MV-4-11 (cell line): ENCODE measurements around the gene MYL10.
"Not testable (repeated sequence)": the region's sequence is repeated elsewhere in the genome, so short reads cannot be mapped to it uniquely, and the experiment has no call there.

Experiments used
- DNase-seq: peaks from one replicate; lab custom pipeline; 2025; lab: John Stamatoyannopoulos, UW

The MYL10 gene

DNA sequence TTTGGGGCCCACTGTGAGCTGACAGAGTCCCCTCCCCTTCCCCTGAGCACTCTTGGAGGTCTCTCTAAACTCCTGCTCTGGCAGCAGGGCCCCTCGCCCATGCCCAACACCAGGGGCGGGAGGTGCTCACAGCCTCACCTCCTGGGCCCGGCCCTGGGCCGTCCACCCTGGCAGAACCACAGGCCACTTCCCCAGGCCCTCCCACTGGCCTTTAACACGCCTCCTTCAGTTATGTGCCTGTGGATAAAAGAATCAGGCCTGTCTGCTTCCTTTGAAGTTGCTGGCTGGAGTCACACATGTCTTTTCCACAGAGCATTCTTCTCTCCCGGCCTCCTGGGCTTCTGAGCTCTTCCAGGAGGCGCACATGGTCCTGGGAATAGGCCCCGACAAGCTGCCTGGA lies 10.2 kb downstream of the MYL10 start:
- DNase-seq: no peak

DNA sequence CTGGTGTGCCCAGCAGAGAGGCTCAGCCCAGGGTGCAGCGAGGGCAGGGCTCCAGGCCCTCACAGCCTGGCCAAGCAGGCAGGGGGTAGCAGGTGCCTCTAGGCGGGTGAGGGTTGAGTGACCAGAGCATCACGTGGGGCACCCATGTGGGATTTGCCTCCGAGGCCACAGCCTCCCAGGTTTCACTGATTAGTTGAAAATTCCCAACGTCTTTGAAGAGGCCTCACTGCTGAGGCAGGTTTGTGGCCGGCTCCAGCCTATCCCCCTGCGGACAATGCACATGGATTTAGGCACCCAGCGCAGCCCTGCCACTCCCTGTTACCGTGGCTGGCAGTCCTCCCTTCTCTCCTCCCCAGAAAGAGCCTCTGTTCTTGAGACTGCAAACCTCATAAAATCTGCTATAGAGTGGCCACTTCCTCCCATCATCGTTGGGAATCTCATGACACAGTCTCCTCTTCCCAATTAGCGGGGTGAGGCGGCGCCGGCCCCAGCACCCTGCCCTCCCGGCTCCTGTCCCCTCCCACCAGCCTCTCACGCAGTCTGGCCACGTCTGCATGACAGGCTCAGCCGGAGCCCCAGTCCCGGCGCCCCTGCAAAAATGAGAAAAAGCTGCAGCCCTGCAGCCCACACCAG lies 10.8 kb downstream of the MYL10 start:
- no peak for DNase-seq

DNA sequence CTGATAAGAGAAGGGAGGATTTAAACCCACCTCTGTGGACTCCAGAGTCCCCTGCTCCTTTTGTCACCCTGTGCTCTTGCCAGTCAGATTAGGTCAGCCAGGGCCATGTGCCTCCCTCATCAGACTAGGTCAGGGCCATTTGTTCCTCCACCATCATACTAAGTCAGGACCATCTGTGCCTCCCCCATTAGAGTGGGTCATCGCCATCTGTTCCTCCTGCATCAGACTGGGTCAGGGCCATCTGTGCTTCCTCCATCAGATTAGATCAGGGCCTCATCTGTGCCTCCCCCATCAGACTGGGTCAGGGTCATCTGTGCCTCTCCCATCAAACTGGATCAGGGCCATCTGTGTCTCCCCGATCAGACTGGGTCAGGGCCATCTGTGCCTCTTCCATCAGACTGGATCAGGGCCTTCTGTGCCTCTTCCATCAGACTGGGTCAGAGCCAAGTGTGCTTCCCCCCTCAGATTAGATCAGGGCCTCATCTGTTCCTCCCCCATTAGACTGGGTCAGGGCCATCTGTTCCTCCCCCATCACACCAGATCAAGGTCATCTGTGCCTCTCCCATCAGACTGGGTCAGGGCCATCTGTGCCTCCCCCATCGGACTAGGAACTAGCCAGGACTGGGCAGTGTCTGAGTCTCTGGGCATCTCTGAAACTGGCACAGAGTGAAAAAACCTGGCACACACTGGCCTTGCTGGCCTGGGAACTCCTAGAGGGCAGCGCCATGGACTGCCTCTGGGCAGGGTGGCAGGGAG lies 11.5 kb downstream of the MYL10 start:
- DNase-seq: no peak

DNA sequence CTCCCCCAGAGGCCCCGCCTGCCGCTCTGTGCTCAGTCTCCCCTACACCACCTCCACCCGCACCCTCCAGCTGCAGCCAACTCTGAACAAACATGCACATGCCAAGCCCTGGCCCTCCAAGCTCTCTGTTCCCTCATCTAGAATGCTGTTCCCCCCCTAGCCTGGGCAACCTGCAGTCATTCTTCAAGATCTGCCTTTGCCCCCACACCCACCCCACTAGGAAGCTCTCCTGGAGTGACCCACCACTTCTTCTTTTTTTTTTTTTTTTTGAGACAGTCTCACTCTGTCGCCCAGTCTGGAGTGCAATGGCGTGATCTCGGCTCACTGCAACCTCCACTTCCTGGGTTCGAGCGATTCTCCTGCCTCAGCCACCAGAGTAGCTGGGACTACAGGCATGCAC lies 13.7 kb downstream of the MYL10 start:
- DNase-seq: peak; percentile 22

DNA sequence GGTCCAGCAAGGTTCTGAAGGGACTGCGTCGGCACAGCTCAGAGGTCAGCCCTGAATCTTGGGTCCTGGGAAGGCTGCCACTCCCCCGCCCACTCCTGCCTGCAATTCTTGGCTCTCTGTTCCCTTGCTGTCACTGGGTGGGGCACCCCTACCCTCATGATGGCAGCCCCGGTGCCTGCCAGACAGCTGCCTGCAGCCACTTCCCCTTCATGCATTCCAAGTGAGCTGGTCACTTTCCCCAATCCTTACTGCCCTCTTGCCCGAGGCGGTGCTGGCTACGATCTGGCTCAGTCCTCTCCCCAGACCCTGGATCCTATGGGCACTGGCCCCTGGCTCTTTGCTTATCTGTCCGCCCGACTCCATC lies 14.2 kb downstream of the MYL10 start:
- DNase-seq: no peak

DNA sequence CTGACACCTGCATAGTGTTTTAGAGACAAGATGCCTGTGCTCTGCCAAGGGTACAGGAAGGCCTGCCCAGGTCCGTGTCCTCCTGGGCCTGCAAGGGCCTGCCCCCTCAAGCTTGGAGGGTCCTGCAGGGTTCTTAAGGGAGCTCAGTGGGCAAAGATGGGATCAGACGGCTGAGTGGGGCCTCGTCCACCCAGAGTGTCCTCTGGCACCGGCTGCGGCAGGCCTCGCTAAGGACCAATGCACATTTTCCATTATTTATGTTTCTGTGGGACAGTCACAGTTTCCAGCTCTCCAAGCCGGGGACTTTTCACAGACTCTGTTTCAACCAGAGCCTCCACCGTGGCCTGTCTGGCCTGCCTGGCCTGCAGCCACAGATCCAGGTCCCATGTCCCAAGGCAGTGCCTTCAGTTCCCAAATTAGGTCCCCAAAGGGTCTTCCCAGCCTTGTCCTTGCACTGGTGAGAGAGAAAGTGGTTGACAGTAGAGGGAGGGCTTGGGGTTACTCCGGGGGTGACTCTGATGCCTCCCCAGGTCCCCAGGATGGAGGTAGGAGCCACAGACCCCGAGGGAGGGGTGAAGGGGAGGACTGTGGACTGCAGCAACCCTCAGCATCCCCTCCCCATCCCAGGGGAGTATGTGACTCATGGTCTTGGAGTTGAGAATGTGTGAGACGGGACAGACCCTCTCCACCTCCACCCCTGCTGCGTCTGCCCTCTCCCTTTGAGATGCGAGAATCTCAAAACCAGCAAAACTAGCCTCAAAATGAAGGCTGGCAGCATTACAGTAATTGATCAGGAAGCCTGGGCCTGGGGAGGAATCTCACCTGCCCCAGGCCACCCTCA lies 14.8 kb downstream of the MYL10 start:
- no peak for DNase-seq

DNA sequence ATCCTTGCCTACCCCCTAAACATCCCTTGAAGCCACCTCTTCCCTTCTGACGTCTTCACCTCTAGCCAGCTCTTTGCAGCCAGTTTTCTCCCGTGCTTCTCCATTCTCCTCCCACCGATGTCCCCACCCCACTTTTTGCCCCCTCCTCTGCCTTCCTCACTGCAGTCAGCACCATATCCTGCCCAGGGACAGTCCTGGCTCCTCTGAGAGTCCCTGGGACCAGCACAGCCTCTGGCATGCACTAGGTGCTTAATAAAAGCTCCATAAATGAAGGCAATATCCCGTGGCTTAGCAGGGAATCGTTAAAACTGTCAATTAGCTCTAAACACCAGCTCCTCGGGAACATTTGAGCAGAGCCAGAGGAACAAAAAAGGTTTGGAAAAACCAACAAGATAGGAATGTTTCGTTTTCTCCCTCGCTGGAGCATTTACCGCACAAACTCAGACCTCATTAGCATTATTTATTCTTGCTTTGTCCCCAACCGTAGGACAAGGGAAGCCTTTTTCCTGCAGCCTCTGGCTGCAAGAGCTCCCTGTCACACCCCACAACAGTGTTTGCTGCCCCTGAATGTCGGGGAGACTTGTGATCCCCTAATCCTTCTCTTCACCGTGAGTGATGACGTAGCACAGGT lies 16.1 kb downstream of the MYL10 start:
- DNase-seq: no peak

DNA sequence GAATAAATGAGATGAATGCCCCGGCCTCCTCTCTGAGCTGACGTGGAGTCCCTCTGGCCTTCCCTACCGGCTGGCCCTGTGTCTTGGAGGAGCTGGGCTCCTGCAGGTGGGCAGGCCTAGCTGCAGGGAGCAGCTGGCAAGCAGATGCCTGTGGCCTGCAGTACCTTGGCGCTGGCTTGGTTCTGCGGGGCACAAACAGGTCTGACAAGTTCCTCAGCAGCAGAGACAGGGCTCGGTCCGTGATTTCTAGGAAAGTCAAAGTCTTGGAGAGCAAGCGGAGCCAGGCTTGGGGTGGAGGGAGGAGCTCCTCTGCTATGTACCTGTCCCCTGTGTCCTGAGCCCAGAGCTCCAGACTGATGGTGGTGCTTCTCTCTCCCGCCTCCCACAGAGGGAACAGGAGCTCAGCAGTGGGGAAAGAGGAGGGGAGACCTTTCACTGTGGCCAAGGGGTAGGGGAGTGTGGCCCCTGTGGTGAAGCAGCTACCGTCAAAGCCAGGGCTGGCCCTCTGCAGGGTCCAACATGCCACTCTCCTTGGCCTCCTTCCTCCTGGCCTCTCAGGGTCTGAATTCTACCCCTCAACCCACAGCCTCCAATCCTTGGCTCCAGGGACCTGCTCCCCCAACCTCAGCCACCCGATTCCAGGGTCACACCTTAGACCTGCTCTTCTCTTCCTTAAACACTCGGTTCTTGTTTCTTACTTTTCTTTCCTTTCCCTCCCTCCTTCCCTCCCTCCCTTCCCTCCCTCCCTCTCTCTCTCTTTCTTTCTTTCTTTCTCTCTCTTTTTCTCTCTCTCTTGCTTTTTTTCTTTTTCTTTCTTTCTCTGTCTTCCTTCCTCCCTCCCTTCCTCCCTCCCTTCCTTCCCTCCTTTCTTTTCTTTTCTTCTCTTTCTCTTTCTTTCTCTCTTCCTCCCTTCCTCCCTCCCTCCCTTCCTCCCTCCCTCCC lies 20.1 kb downstream of the MYL10 start:
- no peak for DNase-seq

DNA sequence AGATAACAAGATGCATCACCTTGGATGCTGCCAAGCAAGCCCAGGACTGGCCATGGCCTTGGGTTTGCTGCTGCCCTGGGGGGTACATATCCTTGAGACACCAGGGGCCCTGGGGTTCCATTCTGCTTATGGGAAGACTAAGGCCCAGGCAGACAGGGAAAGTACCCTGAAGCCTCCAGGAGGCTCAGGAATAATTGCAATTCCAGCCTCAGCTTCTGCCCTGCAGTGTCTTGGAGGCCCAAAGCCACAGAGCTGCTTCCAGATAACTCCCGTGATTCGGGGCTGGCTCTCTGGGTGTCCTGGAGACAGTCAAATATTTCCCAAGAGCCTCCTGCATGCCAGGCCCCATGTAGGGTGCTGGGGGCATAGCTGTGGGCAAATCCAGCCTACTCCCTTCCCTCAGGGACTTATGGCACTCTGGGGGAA lies 22.6 kb downstream of the MYL10 start:
- no peak for DNase-seq

DNA sequence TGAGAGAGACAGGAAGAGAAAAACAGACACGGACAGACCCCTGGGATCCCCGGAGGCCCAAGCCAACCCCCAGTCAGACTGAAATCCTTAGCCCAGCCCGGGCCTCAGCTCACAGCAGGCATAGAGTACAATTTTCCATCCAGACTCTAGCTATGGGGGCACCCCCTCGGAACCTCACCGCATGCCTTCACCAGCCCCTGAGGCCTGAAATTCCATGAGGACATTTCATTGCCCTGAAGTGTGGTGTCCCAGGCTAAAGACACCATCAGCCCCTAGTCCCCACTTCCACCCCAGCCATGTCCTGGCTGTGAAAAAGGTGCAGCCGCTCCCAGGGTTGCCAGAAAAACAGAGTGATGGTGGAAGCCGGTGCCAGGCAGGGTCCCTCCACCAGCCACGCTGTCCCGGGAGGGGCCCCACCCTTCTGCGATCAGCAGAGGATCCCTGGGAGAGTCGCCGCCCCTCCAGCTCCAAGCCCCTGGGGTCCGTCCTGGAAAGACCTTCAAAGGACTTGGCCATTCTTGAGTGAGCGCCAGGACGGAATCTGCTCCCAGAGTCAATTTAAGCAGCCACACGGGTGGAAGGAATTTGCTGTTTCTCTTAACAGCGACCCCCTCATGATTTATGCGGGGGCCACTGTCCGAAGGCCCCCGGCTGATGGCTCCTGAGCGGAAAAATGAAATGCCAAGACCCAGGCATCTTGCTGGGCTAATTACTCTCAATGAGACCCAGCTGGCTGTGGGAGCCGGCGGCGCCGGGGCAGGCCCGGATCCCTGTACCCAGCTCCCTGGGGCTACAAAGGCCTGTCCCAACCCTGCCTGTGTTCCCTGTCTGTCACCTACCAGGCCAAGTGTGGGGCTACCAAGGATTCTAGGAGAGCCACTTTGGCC lies 23.2 kb downstream of the MYL10 start:
- DNase-seq: no peak

DNA sequence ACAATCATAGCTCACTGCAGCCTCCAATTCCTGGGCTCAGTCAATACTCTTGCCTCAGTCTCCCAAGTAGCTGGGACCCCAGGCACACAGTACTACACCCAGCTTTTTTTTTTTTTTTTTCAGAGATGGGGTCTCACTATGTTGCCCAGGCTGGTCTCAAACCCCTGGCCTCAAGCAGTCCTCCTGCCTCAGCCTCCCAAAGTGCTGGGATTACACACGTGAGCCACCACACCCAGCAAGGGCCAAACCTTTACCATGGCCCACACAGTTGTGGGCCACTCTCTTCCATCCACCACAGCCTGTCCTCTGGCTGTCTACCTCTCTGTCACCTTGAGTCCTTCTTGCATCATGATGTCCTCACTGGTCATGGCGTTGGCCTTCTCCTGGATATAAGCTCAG lies 24.2 kb downstream of the MYL10 start:
- not testable (repeated sequence) for DNase-seq

DNA sequence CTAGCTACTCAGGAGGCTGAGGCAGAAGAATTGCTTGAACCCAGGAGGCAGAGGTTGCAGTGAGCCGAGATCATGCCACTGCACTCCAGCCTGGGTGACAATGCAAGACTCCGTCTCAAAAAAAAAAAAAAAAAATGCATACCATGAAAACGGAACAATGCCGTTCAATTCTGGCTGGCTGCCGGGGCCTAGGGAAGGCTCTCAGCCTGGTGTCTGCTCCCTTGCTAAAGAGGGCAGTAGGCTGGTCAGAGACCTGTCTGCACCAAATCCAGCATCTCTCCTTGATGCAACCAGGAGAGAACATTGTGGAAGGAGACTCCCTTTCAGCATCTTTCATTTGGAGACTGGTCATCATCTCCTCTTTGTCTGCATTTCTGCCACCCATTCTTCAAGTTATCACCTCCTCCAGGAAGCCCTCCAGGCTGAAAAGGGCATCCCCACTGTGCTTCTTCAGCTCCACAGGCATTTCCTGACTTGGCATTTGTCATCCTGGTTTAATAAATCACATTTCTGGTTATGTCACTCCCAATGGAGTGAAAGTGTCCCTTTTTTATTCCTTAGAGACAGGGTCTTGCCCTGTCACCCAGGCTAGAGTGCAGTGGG lies 24.7 kb downstream of the MYL10 start:
- no peak for DNase-seq

DNA sequence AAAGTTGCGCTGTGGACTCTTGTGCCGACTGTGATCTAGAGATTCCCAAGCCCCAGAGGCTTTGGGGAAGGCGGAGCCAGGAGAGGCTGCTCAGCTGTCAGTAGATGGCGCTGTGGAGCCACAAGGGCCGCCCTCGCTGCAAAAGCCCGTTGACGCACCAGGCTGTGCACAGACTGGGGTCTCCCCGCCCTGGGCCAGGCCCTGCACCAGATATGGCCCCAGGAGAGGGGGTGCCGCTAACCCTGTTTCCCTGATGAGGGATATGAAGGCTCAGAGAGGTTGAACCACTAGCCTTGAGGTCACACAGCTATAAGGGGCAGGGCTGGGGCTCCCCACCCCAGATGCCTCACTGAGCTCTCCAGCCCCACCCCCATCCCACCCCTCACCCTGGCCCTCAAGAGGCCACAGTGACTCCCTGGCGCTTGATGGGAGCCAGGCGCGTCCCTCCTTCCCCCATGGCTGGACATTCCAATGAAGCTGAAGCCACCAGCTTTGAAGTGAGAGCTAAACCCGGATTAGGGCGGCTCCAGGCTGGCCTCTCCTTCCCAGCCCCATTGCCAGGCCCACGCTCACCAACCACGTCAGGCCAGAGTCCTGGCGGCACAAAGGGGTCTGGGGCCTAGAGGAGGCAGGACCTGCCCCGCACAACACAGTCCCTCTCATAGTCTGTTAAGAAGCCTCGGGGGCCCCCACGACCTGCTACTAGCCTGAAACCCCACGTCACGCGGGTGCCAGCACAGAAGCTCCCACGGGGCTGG lies 26.4 kb downstream of the MYL10 start:
- DNase-seq: peak; percentile 51

DNA sequence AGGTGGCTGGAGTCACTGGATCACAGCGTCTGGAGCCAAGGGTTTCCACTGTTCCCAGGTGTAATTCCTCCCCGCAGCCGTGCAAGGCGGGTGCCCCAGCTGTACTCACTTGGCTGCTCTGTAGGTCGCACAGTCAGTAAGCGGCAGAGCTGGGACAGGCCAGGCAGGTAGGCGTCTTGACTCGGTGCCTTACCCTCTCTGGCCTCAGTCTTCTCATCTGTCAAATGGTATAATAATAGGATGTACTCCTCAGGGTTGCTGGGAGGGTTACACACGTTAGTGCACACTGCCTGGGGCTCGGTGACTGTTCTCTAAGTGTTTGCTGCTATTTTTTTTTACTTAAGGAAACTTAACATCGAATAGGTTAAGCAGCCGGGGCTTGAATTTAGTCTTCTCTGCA lies 27.0 kb downstream of the MYL10 start:
- no peak for DNase-seq

DNA sequence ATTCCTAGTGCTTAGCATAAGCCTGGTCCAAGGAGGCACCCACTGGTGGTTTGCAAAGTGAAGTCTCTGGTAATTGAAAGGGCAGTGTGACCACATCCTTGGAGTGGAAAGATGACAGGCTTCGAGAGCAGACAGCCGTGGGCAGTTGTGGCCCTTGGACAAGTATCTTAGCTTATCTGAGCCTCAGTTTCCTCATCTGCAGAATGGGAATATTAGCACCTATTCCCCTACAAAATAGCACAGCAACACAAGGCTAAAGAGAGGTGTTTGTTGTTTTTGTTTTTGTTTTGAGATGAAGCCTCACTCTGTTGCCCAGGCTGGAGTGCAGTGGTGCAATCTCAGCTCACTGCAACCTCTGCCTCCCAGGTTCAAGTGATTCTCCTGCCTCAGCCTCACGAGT lies 29.3 kb downstream of the MYL10 start:
- no peak for DNase-seq

DNA sequence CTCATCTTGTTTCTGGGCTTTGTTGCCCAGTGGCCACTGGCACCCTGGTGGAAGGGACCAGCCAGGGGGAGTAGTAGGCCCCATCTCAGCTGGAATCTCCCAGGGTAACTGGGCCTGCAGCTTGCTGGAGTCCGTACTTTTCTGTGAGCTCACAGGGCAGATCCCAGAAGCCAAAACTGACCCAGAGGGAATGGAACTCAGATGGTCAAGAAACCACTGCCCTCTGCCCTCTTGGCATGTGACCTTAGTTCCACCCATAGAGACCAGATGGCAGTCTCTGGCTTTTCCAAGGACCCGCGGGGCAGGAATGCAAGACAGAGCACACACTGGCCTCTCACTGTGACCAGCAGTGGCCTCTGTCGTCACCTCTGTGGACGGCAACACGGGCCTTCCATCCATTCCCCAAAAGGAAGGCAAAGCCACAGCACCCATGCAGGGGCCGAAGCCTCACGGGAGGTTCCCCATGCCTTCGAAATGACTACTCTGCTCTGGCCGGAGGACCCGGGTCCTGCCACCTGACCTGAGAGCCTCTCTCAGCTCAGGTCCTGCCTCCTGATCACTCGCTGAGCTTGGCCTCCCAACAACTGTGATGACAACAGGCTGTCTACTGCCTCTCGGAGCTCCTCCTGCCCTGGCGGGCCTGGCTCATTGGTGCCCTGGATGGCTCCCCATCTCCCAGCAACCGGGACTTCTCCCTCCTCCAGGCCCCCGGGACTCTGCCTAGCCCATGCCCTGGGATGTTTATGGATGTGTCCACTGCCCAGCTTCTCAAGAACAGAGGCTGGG lies 29.9 kb downstream of the MYL10 start:
- no peak for DNase-seq

DNA sequence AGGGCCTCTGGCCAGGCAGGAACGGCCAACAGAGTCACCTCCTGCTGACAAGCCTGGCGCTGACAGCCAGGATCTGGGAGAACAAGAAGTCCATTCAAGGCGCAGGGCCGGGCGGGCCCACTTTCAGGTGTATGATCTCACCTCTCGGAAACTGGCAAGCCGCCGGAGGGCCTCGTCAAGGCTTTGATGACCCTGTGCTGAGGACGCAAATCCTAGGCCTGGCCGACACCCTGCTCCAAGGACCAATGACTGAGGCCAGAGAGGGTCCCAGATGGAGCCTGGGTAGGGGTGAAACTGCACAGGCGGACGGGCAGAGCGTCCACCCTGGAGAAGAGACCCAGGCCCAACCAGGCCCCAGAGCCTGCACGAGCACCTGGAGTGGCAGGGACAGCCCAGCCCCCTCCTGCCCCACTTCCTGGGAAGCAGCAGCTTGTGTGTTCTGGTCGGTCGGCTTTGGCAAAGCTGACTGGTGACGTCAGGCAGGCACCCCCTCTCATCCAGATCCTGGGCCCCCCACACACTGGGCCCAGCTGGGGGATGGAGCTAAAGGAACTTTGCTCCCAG lies 30.6 kb downstream of the MYL10 start:
- no peak for DNase-seq

DNA sequence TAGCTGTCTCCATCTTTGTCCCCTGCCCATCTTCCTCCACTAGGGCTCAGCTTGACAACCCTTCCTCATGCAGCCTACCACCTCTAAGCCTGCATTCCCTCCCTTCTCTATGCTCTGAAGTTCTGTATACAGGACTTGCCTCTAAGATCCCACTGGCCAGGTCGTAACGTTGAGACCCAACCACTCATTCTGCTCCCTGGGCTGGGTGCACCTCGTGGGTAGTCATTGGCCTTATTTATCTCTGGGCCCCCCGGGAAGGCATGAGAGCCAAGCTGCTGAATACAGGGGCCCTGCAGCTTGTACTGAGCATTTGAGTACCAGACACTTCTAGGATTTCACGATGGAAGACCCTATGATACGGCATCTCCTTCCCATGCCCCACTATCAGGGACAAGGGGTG lies 31.2 kb downstream of the MYL10 start:
- DNase-seq: no peak
